ENCODE data around the gene ELOF1.

GRCh38 chr19:11587302-11587974 is 28.4 kb upstream of the ELOF1 start:
- TF ChIP-seq, protein P1, sequence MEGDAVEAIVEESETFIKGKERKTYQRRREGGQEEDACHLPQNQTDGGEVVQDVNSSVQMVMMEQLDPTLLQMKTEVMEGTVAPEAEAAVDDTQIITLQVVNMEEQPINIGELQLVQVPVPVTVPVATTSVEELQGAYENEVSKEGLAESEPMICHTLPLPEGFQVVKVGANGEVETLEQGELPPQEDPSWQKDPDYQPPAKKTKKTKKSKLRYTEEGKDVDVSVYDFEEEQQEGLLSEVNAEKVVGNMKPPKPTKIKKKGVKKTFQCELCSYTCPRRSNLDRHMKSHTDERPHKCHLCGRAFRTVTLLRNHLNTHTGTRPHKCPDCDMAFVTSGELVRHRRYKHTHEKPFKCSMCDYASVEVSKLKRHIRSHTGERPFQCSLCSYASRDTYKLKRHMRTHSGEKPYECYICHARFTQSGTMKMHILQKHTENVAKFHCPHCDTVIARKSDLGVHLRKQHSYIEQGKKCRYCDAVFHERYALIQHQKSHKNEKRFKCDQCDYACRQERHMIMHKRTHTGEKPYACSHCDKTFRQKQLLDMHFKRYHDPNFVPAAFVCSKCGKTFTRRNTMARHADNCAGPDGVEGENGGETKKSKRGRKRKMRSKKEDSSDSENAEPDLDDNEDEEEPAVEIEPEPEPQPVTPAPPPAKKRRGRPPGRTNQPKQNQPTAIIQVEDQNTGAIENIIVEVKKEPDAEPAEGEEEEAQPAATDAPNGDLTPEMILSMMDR (IDR thresholded peaks at IDR 0.05), result peak; percentile 79 to 92 (median 82)
- TF ChIP-seq POLR2A (IDR thresholded peaks at IDR 0.05), result no peak
